HepG2 (cell line): ENCODE data around the gene AJM1. TPM values are rescaled to one million over a fixed set of nuclear protein-coding genes. Genes with fewer than 3 reads are reported as not detected.
A peak's percentile ranks its signal among the peaks of the same experiment; 100 is the strongest.

ENCODE experiments used
- ATAC-seq: fragments of 200-7000 bp; cut with Tn5 transposase; 3 replicates; pipeline ENCODE4 v1.9.1; 2020; ENCODE audit warnings: mild to moderate bottlenecking, moderate library complexity
- BruUV-seq: library from RNA; stranded (reverse); fragments of 400-500 nt; replicated peaks from 2 replicates; lab custom pipeline; 2021; lab: Mats Ljungman, UMichigan
- CTCF ChIA-PET: fragments of 300-600 bp; formaldehyde crosslinking; extraction: SDS; loops from one replicate; lab custom pipeline; 2021; ENCODE audit warnings: low total read pairs, inconsistent platforms, low intra/inter-chr PET ratio; lab: Yijun Ruan, JAX
- POLR2A ChIA-PET: fragments of 350-600 bp; sonication (Branson Sonifier 250); formaldehyde crosslinking; loops from one replicate; lab custom pipeline; 2020; ENCODE audit warnings: antibody characterized with exemption, inconsistent platforms; lab: Yijun Ruan, JAX
- DNase-seq: peaks from one replicate; pipeline ENCODE4 v3.0.0-alpha.2; 2015; ENCODE audit warnings: low spot score
- FAIRE-seq: peaks from 3 replicates; lab custom pipeline; 2011; peaks lifted over from hg19 to GRCh38; lab: Jason Lieb, UNC
- H2AFZ ChIP-seq: one replicate; pipeline ENCODE4 v1.6.1; 2011; ENCODE audit warnings: low read length, inconsistent platforms
- H3K27ac ChIP-seq: fragments of 300-600 bp; 3 replicates; pipeline ENCODE4 v1.8.0; 2011; ENCODE audit warnings: mixed run types, mild to moderate bottlenecking, mixed read lengths, low read length, inconsistent platforms; ENCODE audit not compliant: insufficient read depth; ENCODE audit errors: extremely low read length
- H3K27me3 ChIP-seq, 2 experiments: fragments of 200-600 bp in 1 of 2; 2 replicates in 1 of 2; 3 replicates in 1 of 2; pipeline versions ENCODE4 v1.6.0 to v1.8.0; 2011; ENCODE audit warnings: low read length in 2 of 2, mild to moderate bottlenecking in 2 of 2, moderate library complexity in 2 of 2, inconsistent platforms in 1 of 2; ENCODE audit not compliant: insufficient read depth in 2 of 2, control insufficient read depth in 1 of 2
- H3K36me3 ChIP-seq, 2 experiments: fragments of 200-600 bp in 1 of 2; replicated peaks in 1 of 2; 2 replicates in 1 of 2; 3 replicates in 1 of 2; pipeline versions ENCODE4 v1.5.1 to v1.8.0; 2011; ENCODE audit warnings: low read length in 2 of 2, inconsistent platforms in 1 of 2; ENCODE audit not compliant: insufficient read depth in 2 of 2, control insufficient read depth in 1 of 2
- H3K4me1 ChIP-seq: 2 replicates; pipeline ENCODE4 v1.5.1; 2012; ENCODE audit warnings: low read length, inconsistent platforms; ENCODE audit not compliant: insufficient read depth
- H3K4me2 ChIP-seq: 2 replicates; pipeline ENCODE4 v1.6.0; 2011; ENCODE audit warnings: low read depth, low read length, inconsistent platforms
- H3K4me3 ChIP-seq, 3 experiments: fragments of 200-600 bp in 1 of 3; sonication (generic), shearing (Covaris generic) in 1 of 3; replicated peaks in 1 of 3; 2 replicates each; pipeline ENCODE4 v1.5.1; 2011 to 2016; ENCODE audit warnings: low read length in 3 of 3, inconsistent platforms in 2 of 3, low read depth in 2 of 3, mild to moderate bottlenecking in 2 of 3, control low read depth in 1 of 3, mixed read lengths in 1 of 3; ENCODE audit not compliant: insufficient read depth in 1 of 3
- H3K79me2 ChIP-seq: one replicate; pipeline ENCODE4 v1.6.1; 2011; ENCODE audit warnings: low read length, inconsistent platforms; ENCODE audit not compliant: insufficient read depth
- H3K9ac ChIP-seq: 2 replicates; pipeline ENCODE4 v1.6.0; 2011; ENCODE audit warnings: mild to moderate bottlenecking, low read depth, low read length, inconsistent platforms; ENCODE audit not compliant: insufficient read depth
- H3K9me3 ChIP-seq: 2 replicates; pipeline ENCODE4 v1.5.1; 2012; ENCODE audit warnings: mild to moderate bottlenecking, low read length
- H4K20me1 ChIP-seq: 2 replicates; pipeline ENCODE4 v1.6.0; 2011; ENCODE audit warnings: inconsistent platforms, mild to moderate bottlenecking, low read length, moderate library complexity; ENCODE audit not compliant: insufficient read depth
- AHDC1 ChIP-seq: sonication (generic); formaldehyde crosslinking; IDR thresholded peaks from 2 replicates; pipeline ENCODE4 v1.5.1; 2020; ENCODE audit warnings: mild to moderate bottlenecking, missing genetic modification reagents, borderline replicate concordance
- ATF2 ChIP-seq: sonication (generic); formaldehyde crosslinking; IDR thresholded peaks from 2 replicates; pipeline ENCODE4 v1.4.0; 2020; ENCODE audit warnings: missing genetic modification reagents
- CC2D1A ChIP-seq: sonication (generic); formaldehyde crosslinking; IDR thresholded peaks from 2 replicates; pipeline ENCODE4 v1.8.1; 2023; ENCODE audit warnings: mild to moderate bottlenecking, missing genetic modification reagents
- CEBPG ChIP-seq: IDR thresholded peaks from 2 replicates; pipeline ENCODE4 v1.6.1; 2016
- ELF1 ChIP-seq: sonication (generic); formaldehyde crosslinking; IDR thresholded peaks from 2 replicates; pipeline ENCODE4 v1.4.0; 2020; ENCODE audit warnings: missing genetic modification reagents
- FOXC1 ChIP-seq: sonication (generic); formaldehyde crosslinking; IDR thresholded peaks from 2 replicates; pipeline ENCODE4 v1.8.0; 2022; ENCODE audit warnings: mild to moderate bottlenecking, missing genetic modification reagents, borderline replicate concordance
- HOXA9 ChIP-seq: sonication (generic); formaldehyde crosslinking; IDR thresholded peaks from 2 replicates; pipeline ENCODE4 v1.8.1; 2022; ENCODE audit warnings: missing genetic modification reagents, mild to moderate bottlenecking, moderate library complexity, borderline replicate concordance
- MAZ ChIP-seq, 2 experiments: sonication (generic) in 1 of 2; formaldehyde crosslinking in 1 of 2; IDR thresholded peaks; 2 replicates each; pipeline versions ENCODE4 v1.5.0 to v1.6.1; 2012 to 2020; ENCODE audit warnings: low read depth in 2 of 2, mild to moderate bottlenecking in 2 of 2, borderline replicate concordance in 1 of 2, improper control_type of control experiment in 1 of 2, low read length in 1 of 2, missing genetic modification reagents in 1 of 2, moderate library complexity in 1 of 2
- SALL2 ChIP-seq: sonication (generic); formaldehyde crosslinking; IDR thresholded peaks from 2 replicates; pipeline ENCODE4 v1.8.1; 2023; ENCODE audit warnings: mild to moderate bottlenecking, missing genetic modification reagents, inconsistent platforms
- ZNF564 ChIP-seq: sonication (generic); formaldehyde crosslinking; IDR thresholded peaks from 2 replicates; pipeline ENCODE4 v1.8.1; 2023; ENCODE audit warnings: mild to moderate bottlenecking, missing genetic modification reagents
- ZNF841 ChIP-seq: sonication (generic); formaldehyde crosslinking; IDR thresholded peaks from 2 replicates; pipeline ENCODE4 v1.8.1; 2023; ENCODE audit warnings: missing genetic modification reagents, borderline replicate concordance
- WGBS: methylation state at CpG from one replicate; pipeline ENCODE4 v1.1.6; 2017; ENCODE audit warnings: low lambda C conversion rate; 5-methylcytosine and 5-hydroxymethylcytosine counted together
- in situ Hi-C: cut with HindIII; loops from 2 replicates; pipeline ENCODE4 v1.10.0; 2017; ENCODE audit warnings: low pct_unique_long_range_greater_than_20kb; ENCODE audit not compliant: extremely low pct_ligation_motif_present
- intact Hi-C: fragments of 100-400 bp; cut with micrococcal nuclease; formaldehyde crosslinking; loops from one replicate; pipeline ENCODE4 v1.10.0; 2022; ENCODE audit not compliant: unreplicated experiment
- polyA plus RNA-seq, 8 experiments: library from polyadenylated mRNA; depleted of rRNA in 3 of 8; stranded (reverse) in 7 of 8; unstranded in 1 of 8; fragments of >200 nt; fragmentation: Illumina TruSeq in 4 of 8; extraction: Trizol in 4 of 8; gene quantifications; 2 replicates each; pipeline versions ENCODE4 v1.2.1 to v1.2.3, GENCODE V29; 2011 to 2016; ENCODE audit warnings: low read depth in 4 of 8, missing spikeins in 1 of 8, mixed read lengths in 1 of 8; ENCODE audit not compliant: insufficient read depth in 1 of 8
- total RNA-seq, 5 experiments: library from RNA; depleted of rRNA; stranded (reverse); fragments of >200 nt; fragmentation: Illumina TruSeq; extraction: Trizol; gene quantifications; 2 replicates each; pipeline ENCODE4 v1.2.3, GENCODE V29; 2016; ENCODE audit warnings: low read depth in 1 of 5

The AJM1 gene
- total and polyA plus RNA-seq, 2 of the 13 experiments (the other 11 are each of a cell fraction or from before 2014, with no cell fraction given) = 1.1 to 1.2 TPM

DNA sequence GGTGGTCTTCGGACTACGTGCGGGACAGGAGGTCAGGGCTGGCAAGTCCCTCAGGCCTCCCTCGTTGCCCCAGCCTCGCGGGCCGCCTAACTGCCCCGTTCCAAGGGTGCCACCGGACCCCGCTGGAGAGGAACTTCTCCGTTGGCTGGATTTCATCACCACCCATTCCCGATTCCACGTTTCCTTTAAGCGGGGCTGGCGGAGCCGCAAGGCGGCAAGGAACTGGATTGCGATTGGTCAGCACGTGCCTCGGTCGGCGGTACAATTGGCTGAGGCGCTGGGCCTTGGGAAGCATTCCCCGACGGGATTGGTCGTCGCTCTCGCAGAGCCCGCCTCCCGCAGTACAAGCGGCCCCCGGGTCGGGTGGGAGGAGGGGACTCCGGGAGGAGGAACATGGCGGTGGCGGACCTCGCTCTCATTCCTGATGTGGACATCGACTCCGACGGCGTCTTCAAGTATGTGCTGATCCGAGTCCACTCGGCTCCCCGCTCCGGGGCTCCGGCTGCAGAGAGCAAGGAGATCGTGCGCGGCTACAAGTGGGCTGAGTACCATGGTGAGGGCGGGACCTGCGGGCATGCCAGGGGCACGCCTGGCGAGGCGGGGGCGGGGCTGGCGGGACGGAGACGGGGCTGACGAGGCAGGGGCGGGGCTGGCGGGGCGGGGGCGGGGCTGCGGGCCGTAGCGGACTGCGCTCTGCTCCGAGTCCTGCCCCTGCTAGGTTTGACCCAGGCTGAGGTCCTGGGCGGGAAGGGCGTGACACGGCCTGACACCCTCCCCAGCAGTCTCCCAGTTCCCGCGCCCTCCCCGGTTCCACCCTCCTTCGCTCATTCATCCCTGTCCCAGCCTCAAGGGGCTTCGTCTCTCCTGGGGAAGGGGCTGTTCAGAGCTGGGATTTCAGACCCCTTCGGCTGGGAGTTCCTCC, 7.0 kb downstream of the AJM1 start, which contains the start of gene PHPT1:
Gene PHPT1, plus strand, starts transcription at position 372 of the 922 bp plus-strand sequence. Its CDS starts 22 bp downstream, at position 394.
- H3K4me1 ChIP-seq = peaks cover 25% of the 10 kb centered on the region
- in situ Hi-C loops = loop anchor here (10.0 kb wide), 1 partner anchor 186 kb away; the partner anchor contains the start of gene FUT7
- H3K9me3 ChIP-seq = no peaks in the 10 kb centered on the region
- H3K27me3 ChIP-seq = no peaks in the 10 kb centered on the region; a peak in 1 of 5 replicates
- H3K36me3 ChIP-seq = peaks cover 11 to 20% of the 10 kb centered on the region in 2 experiments
- ChIA-PET POLR2A (interaction anchor here (0.7 to 2.3 kb wide), 7 partner anchors 10 to 838 kb away, joined by 3 to 29 read pairs (median 6); partner anchors contain the start of gene RABL6), CTCF (no interaction called here)
- ATAC-seq (peak; percentile 73), DNase-seq (peak; percentile 97), FAIRE-seq (peak; percentile 96)
- peak within 1 kb of the TSS; percentile 87 for H3K4me2 ChIP-seq
- H4K20me1 ChIP-seq = peaks cover 9% of the 10 kb centered on the region; the same call in 1 of the 2 replicates
- BruUV-seq = no TSS peak
- peak within 1 kb of the TSS; percentile 88 to 98 (median 91) for H3K4me3 ChIP-seq
- intact Hi-C loops = loop anchor here (5.0 kb wide), 2 partner anchors 33 to 62 kb away; no protein-coding TSS in a partner anchor
- H3K27ac ChIP-seq = peak within 1 kb of the TSS; percentile 91
- 0% methylated on average over 14 of the region's 77 CpGs for WGBS
- no peak within 1 kb of the TSS for H2AFZ ChIP-seq
- peak within 1 kb of the TSS; percentile 94 for H3K9ac ChIP-seq
- peaks cover 17% of the 10 kb centered on the region for H3K79me2 ChIP-seq
- TF ChIP-seq FOXC1 (CRISPR knock-in tag) (peak; percentile 35; the same call in 1 of the 2 replicates), SALL2 (CRISPR knock-in tag) (peak; percentile 55; the same call in 1 of the 2 replicates), ELF1 (peak; percentile 67), CEBPG (peak; percentile 93), AHDC1 (0 out of 2 replicates have a peak, but pooled peaks have one; percentile 46), ATF2 (CRISPR knock-in tag) (peak; percentile 66; the same call in 1 of the 2 replicates), HOXA9 (CRISPR knock-in tag) (0 out of 2 replicates have a peak, but pooled peaks have one; percentile 50), CC2D1A (CRISPR knock-in tag) (no peak), MAZ (IDR thresholded peaks at IDR 0.05; ENCODE audit: borderline replicate concordance, low read depth, low read length) (peak; percentile 95), MAZ (CRISPR knock-in tag; IDR thresholded peaks at IDR 0.05; ENCODE audit: low read depth) (peak; percentile 85; the same call in 1 of the 2 replicates), ZNF841 (CRISPR knock-in tag) (peak; percentile 14; the same call in 1 of the 2 replicates), ZNF564 (peak; percentile 82)
